Fibroblast of upper back skin (primary cell): ENCODE measurements around the gene ZNF609.
"Not testable (repeated sequence)": the region's sequence is repeated elsewhere in the genome, so short reads cannot be mapped to it uniquely, and the experiment has no call there.

Experiments
- DNase-seq: peaks from one replicate; pipeline ENCODE4 v3.0.0-alpha.2; 2013

ZNF609 gene

DNA sequence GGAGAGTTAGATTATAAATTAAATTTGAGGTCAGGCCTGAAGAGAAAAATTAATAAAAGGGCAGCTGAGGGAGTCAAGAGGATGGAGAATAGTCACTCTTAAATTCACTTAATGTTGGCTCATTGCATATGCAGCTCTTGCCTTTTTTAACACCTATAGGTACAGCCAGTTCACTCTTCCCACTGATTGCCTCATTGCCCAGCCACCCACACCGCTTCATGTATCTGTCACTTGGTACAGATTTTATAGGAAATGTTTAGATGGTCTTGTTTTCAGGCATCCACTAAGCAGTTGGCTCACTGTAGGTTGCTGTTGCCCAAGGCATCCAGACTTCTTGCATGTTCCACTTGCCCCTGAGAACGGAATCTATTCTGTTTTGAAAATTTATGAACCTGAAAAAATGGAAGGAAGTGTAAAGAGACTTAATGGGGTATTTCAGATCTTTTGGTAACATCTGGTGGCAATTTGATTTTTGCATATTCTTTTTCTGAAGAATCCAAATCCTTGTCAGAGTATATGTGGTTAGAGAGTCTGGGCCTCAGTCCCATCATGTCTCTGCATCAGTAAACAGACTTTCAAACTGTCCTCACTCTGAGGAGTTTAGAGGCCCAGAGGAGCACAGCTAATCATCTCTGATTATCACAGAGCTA lies 163.1 kb downstream of the ZNF609 start:
- DNase-seq: peak; percentile 37

DNA sequence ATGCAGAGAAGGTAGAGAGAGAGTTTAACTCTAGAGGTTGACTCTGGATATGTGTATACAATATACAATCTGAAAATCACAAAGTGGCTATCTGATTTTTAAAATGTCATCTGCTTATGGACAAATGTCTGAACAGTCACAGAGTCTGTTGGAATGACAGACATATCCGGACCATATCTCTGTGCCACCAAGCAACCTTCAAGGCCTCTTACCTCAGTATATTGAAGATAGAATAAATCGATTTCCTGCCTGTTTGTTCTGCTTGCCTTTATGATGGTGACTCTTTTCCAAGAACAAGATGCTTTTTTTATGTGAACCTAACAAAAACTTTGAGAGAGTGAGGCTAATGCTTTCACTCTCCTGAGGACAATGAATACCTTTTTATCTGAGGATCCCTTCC lies 163.9 kb downstream of the ZNF609 start:
- DNase-seq: no peak

DNA sequence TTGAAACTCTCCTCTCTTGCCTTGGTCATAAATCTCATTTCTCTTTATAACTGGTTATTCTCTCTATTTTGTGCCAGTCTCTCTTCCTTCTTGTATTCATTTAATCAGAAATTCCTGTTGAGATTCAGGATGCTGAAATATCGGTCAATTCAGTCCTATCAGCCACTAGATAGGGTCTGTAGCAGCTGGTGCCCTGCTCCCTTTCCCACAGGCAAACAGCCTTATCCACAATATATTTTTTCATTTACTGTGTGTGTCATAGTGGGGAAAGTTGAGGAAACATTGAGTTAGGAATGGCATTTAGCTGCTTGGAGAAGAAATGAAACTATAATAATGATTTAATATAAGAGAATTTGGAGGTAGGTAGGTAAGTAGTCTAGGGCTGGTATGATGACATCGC lies 168.7 kb downstream of the ZNF609 start:
- no peak for DNase-seq

DNA sequence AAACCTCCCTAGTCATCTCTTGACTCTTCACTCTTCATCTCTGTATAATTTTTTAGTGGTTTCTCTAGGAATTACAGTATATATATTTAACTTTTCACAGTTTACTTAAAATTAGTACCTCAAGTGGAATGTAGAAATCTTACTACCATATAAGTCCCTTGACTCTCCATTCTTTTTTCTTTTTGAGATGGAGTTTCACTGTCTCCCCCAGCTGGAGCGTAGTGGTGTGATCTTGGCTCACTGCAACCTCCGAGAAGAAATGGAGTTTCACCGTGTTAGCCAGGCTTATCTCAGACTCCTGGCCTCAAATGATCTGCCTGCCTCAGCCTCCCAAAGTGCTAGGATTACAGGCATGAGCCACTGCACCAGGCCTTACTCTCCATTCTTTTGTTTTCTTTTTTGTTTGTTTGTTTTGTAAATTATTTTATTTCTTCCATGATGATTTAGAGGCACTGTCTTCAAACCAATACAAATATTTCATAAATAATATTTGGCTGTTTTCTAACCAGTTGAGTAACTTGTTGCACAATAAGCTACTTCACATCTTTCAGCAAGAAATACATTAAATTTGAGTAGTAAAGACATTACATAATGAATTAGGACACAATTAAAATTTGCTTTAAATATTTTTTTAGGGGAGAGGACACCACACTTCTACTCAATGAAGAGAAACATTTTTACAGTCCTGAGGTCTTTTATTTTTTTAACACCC lies 170.2 kb downstream of the ZNF609 start:
- DNase-seq: peak; percentile 8

DNA sequence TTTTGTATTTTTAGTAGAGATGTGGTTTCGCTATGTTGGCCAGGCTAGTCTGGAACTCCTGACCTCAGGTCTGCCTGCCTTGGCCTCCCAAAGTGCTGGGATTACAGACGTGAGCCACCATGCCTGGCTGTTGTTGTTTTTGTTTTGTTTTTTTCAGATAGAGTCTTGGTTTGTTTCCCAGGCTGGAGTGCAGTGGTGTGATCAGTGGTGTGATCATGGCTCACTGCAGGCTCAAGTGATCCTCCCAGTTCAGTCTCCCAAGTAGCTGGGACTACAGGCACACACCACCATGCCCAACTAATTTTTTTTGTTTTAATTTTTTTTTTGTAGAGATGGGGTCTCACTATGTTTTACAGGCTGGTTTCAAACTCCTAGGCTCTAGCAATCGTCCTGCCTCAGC lies 172.3 kb downstream of the ZNF609 start:
- not testable (repeated sequence) for DNase-seq

DNA sequence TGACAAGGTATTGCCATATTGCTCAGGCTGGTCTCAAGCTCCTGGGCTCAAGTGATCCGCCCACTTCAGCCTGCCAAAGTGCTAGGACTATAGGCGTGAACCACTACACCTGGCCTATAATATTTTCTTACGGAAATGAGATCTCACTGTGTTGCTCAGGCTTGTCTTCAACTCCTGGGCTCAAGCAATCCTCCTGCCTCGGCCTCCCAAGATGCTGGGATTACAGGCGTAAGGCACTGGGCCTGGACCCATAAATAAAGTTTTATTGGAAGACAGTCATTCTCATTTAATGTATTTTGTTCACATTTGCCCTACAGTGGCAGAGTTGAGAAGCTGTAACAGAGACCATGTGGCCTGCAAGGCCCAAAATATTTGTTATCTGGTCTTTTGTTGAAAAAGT lies 173.0 kb downstream of the ZNF609 start:
- DNase-seq: no peak

DNA sequence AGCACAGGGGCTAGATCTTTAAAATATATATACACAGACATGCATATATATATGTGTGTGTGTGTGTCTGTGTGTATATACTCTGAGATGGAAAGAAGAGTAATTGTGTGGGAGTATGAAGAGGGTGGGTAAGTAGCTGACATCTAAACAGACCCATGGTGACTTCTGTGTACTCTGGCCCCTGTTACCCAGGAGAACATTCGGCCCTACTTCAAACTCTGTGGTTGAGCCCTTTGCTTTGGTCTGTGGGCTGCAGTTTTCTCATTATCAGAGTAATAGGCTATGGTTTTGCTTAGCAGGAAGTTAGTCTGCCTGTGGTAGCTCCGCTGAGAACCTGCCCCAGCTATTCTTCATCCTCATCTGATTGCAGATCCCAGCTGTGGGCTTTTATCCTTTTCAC lies 173.6 kb downstream of the ZNF609 start:
- no peak for DNase-seq

DNA sequence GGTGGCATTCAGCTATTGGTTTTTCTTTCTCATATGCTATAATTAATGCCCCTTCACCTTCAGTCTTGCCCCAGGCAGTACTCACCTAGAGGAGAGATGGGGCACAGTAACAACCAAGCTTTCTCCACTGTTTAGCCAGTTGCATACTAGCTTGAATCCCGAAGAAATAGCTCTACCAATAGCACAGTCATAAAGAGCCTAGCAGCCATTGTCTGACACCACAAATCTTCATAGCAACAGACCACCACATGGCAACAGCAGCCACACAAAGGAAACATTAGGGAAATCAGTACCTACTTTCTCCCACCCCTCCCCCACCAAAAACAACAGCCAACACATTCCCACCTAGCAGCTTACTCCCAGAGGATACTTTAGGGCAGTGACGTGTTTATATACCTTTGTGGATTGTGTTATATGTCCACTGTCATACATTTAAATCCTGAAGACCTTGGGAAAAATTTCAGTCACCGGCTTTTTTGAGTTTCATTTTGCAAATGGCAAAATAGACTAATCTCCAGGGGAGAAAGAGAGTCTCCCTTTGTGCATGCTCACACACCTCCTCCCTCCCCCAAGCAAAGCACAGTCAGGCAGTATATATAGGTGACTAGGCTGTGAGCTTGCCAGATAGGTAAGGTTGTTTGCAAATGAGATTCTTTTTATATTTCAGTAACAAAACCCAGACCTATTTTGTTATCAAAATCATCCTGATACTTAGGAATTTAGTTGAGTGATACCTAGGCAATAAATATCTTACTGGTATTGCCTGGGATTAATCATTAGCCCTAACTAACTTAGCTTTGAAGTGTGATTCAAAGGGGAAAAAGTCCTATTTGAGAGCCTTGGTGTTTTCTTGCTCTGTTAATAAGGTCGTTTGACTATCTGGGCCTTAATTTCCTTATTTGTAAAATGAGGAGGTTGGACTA lies 174.5 kb downstream of the ZNF609 start:
- DNase-seq: peak; percentile 11

DNA sequence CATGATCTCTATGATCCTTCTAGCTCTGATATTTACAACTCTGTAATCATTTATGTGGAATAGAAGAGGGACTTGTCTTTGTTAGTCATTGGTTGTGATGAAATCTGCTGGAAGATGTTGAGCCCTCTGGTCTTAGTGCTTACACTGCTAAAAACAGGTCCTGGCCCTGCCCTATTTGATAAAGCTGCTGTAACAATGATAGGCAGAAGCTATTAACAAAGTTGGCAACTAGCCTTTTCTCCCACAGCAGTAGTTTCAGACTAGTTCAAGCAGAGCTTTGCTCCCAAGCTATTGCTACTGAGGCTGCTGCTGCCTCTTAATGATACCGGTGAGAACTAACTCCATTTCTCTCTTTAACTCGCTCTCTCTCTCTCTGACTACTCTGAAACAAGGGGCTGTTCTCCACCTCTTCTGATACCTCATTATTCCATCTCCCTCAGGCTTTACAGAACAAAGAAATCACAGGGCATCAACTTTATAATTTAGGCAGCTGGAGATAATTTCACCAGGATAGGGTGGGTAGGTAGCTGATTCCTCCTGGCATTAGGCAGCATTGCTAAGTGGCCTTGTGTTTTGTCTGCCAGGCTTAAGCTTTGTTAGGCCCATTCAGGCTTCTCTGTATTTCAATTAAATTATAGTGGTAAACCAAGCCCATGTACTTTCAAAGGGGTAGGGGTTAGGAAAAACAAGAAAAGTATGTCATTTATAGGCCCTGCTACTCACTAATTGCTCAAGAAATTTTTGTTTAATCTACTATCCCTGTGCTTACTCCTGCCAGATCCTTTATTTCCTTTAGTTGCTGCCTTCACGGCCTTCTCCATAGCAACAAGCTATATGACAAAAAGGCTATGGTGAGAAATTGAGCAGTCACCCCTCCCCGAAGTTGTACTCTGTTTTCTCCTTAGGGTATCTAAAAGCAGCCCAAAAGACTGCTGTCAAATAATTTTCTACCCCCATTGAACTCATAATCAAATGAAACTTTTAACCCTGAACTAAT lies 175.4 kb downstream of the ZNF609 start:
- DNase-seq: peak; percentile 53

DNA sequence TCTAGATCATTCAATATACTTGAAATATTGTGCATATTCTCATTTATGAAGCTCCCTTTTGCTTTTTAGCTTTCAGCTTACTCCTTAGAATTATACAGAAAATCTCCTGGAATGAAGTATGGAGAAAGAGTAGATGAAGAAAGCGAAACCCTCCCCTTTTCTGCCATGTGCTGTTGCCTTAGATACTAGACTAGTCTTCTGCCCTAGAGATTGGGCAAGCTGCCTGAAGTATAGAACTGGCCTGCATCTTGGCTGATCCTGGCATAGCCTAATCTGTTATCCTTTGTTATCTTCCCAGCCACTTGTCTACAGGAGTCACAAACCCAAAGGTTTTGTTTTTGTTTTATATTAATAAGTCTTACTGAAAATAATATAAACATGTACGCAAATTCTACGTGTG lies 176.2 kb downstream of the ZNF609 start:
- DNase-seq: no peak

DNA sequence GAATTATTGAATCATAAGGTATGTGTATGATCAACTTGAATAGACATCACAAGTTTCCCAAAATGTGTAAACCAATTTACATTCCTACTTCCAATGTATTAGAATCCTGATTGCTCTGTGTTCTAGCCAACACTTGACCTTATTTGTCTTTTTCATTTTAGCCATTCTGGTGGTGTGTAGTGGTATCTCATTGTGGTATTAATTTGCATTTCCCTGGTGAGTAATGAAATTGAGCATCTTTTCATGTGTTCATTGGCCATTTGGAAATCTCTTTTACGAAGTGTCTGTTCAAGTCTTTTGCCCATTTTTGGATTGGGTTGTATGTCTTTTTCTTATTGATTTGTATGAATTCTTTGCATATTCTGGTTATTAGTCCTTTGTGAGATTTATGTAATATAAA lies 177.0 kb downstream of the ZNF609 start:
- no peak for DNase-seq

DNA sequence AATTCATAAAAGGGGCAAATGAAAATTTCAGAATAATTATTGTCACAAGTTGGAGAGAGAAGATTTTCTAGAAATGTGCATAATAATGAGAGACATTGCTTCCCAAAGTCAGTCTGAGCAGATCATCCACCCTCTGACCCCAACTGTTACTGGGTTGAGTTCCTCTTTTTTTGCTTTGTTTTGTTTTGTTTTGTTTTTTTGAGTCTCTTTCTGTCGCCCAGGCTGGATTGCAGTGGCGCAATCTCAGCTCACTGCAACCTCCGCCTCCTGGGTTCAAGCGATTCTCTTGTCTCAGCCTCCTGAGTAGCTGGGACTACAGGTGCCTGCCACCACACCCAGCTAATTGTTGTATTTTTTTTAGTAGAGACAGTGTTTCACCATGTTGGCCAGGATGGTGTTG lies 179.4 kb downstream of the ZNF609 start:
- DNase-seq: not testable (repeated sequence)

DNA sequence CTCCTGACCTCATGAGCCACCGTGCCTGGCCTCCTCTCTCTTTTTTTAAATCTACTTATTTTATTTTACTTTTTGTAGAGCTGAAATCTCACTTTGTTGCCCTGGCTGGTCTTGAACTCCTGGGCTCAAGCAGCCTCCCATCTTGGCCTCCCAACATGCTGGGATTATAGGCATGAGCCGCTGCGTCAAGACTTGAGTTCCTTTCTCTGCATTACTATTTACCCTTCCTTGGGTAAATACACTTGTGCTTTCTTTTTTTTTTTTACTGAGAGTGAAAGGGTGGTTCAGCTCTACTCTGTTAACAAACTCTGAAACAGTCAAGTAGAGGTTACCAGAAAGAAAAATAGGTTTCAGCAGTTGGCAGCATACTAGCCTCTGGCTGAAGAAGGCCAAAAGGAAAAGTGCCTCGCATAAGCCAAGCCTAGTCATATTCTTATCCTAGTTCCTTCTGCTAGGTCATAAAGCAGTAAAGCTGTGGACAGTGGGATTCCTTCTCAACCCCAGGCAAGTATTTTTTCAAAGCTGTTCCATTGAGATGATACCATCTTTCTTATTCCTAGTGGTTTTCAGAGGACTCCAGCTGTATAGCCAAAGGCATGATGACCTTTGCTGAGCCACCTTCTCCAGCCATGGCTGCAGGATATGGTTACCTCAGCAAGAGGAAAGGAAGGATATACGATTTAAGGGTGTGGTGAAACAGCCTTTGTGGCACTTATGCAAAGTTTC lies 179.9 kb downstream of the ZNF609 start:
- no peak for DNase-seq

DNA sequence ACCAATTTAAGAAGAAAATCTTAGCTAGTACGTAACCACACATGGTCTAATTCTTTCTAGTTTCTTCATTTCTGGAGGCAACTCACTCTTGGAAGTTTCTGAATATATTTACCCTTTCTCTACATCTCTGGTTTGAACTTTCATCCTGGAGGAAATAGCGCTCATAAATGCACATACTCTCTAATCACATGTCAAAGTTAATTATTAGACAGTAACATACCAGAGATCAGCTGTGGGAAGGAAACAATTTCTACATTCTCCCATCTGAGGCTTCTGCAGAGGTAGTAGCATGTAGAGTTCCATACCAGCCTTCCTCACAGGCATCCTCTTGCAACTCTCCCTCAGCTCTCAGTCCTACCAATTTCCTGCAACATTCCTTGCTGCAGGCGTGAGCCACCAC lies 182.5 kb downstream of the ZNF609 start:
- DNase-seq: no peak

DNA sequence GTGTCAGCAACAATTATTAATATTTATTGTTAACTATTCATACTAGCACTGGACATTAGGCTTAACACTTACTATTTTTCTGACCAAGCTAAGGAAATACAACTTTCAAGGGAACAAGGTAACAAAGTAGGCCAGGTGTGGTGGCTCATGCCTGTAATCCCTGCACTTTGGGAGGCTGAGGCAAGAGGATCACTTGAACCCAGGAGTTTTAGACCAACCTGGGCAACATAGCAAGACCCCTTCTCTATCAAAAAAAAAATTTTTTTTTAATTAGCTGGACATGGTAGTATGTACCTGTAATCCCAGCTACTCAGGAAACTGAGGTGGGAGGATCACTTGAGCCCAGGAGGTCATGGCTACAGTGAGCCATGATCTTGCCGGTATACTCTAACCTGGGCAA lies 183.3 kb downstream of the ZNF609 start:
- DNase-seq: no peak

DNA sequence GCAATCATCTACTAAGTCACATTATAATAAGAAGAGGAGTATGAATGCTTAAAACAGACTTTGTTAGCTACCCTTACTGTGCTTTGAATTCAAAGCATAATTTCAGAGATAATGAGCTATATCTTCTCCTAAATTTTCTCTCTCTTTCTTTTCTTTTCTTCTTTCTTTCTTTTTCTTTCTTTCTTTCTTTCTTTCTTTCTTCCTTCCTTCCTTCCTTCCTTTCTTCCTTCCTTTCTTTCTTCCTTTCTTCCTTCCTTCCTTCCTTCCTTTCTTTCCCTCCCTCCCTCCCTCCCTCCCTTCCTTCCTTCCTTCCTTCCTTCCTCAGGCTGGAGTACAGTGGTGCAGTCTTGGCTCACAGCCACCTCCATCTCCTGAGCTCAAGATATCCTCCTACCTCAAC lies 184.4 kb downstream of the ZNF609 start:
- DNase-seq: not testable (repeated sequence)

DNA sequence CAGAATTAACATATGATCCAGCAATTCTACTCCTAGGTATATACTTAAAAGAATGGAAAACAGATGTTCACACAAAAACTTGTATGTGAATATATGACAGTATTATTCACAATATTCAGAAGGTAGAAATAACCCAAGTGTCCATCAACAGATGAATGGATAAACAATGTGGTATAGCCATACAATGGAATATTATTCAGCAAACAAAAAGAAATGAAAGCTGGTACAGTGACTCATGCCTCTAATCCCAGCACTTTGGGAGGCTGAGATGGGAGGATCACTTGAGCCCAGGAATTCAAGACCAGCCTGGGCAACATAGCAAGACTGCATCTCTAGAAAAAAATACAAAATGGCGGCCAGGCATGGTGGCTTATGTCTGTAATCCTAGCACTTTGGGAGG lies 185.6 kb downstream of the ZNF609 start:
- DNase-seq: no peak

DNA sequence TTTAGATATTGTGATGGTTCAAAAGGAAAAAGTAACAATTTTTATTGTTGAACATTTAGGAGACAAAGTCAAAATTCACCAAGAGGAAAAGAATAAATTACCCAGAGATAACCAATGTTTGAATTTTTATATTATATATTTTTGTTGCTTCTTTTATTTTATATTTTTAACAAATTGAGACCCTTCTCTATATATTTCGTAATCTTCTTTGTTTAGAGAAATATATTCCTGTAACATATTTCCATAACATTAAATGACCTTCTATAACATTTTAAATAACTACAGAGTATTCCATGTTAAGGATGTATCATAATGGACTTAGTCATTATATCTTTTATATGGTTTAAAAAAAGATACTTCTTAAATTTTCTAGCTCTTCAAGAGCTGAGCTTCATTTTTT lies 187.0 kb downstream of the ZNF609 start:
- no peak for DNase-seq

DNA sequence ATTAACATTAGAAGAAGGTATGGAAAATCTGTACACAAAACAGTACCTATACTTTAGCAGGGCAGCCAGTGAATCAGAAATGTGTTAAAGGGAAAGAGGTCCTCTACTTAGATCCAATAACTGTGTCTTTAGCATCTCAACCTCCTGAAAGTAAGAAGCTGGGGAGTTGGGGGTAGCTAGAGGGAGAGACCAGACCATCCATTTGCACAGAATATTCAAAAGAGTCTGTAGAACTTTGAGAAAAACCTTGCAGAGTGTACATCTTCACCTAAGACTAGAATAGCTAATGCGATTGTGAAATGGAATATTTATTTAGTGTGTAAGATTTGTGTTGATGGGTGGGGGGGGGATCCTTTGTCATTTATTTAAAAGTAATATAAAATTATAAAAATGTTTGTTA lies 190.2 kb downstream of the ZNF609 start:
- DNase-seq: no peak

DNA sequence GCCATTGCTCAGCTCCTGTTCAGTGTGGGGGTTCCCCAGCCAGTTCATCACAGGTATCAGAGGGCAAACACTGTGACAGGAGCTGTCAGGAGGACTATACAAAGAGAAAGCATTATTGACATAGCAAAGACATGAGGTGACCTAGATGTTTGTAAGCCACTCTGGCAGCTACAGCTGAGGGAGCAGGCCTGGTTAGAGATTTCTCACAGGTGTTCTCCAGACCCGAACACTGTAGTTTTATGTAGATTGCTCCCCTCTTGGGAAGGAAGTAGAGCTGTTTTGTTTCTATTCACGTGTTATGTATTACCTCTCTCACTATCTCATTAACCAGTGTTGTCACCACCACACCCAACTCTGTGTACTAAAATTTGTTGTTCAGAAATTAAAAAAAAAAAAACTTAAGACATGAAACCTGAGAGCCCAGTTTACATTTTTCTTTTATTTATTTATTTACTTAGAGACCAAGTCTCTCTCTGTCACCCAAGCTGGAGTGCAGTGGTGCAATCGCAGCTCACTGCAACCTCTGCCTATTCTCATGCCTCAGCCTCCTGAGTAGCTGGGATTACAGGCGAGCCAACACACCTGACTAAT lies 191.3 kb downstream of the ZNF609 start:
- DNase-seq: no peak

DNA sequence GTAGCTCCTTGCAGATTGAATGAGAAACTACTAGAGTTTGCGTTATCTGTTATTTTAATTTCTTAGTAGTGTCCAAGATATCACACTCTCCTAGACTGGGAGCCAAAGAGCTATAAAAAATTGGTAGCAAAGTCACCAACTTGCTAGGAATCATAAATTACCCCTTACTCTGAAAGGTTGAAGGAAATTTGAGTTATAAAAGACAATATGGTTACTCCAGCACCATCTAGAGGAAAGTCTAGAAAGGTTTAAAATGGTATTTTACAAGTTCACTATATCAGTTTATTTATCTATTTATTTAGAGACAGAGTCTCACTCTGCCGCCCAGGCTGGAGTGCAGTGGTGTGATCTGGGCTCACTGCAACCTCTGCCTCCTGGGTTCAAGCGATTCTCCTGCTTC lies 193.4 kb downstream of the ZNF609 start:
- peak; percentile 23 for DNase-seq
